HG02678 (cell line): ENCODE measurements around the gene CHD8.
"Not testable (repeated sequence)": the region's sequence is repeated elsewhere in the genome, so short reads cannot be mapped to it uniquely, and the experiment has no call there.

Experiments
- ATAC-seq: cut with Tn5 transposase; IDR thresholded peaks from one replicate; pipeline ENCODE4 v1.9.1; 2021; ENCODE audit warnings: mild to moderate bottlenecking, moderate library complexity; ENCODE audit not compliant: unreplicated experiment

The CHD8 gene, protein sequence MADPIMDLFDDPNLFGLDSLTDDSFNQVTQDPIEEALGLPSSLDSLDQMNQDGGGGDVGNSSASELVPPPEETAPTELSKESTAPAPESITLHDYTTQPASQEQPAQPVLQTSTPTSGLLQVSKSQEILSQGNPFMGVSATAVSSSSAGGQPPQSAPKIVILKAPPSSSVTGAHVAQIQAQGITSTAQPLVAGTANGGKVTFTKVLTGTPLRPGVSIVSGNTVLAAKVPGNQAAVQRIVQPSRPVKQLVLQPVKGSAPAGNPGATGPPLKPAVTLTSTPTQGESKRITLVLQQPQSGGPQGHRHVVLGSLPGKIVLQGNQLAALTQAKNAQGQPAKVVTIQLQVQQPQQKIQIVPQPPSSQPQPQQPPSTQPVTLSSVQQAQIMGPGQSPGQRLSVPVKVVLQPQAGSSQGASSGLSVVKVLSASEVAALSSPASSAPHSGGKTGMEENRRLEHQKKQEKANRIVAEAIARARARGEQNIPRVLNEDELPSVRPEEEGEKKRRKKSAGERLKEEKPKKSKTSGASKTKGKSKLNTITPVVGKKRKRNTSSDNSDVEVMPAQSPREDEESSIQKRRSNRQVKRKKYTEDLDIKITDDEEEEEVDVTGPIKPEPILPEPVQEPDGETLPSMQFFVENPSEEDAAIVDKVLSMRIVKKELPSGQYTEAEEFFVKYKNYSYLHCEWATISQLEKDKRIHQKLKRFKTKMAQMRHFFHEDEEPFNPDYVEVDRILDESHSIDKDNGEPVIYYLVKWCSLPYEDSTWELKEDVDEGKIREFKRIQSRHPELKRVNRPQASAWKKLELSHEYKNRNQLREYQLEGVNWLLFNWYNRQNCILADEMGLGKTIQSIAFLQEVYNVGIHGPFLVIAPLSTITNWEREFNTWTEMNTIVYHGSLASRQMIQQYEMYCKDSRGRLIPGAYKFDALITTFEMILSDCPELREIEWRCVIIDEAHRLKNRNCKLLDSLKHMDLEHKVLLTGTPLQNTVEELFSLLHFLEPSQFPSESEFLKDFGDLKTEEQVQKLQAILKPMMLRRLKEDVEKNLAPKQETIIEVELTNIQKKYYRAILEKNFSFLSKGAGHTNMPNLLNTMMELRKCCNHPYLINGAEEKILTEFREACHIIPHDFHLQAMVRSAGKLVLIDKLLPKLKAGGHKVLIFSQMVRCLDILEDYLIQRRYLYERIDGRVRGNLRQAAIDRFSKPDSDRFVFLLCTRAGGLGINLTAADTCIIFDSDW (N-terminal part only)

DNA sequence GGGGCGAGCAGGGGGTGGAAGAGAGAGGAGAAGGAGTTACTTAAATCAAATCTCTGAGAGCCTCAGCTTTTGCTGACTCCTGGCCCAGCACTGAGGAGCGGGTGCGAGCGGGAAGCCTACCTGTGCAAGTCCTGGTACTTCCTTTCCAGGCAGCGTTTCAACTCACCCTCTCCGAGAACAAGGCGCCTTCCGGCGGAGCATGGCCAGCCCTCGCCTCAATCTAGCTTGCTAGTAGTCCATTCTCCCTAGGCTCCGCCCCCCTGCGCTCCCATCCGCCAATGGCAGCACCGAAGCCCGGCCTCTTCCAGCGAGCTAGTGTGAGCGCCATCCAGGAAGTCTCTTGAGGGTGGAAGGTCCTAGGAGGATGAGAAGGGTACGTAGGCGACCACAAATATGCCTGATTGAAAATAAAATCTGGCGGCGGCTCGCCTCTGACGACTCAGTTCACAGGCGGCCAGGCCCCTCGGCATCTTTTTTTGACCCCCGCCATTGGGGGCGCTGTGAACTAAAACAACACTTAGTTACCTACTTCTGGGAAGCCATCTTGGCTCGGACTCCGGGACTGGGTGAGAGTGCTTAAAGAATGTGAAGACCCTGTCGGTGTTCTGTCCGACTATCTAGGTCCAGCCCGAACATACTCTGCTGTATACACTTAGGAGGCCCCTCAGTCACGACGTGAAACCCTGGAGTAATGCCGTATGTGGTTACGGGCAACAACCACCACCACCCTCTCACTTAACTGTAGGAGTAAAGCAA, at the start of gene CHD8:
TSS of gene CHD8 (minus strand) at position 212 of the 756 bp plus-strand sequence. CDS start 24,480 bp downstream, outside the sequence.
- peak; percentile 97 for ATAC-seq

DNA sequence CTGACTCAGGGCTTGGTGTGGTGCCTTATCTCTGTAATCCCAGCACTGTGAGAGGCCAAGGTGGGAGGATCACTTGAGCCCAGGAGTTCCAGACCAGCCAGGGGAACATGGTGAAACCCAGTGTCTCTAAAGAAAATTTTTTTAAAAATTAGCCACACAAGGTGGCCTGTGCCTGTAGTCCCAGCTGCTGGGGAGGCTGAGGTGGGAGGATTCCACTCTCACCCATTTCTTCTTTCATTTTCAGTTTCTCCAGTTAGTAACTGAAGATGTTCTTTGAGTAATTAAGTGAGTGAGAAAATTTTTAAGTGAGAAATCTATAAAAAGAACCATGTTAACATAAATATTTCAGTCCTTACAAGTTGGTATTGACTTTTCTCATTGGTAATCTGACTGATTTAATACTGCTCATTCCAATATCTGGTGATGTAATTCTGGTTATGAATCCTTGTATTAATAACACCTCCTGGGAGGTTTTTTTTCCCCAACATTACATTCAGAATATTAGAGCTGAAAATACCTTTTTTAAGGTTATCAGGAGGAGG, 49.2 kb upstream of the CHD8 start:
- ATAC-seq, result peak; percentile 85

DNA sequence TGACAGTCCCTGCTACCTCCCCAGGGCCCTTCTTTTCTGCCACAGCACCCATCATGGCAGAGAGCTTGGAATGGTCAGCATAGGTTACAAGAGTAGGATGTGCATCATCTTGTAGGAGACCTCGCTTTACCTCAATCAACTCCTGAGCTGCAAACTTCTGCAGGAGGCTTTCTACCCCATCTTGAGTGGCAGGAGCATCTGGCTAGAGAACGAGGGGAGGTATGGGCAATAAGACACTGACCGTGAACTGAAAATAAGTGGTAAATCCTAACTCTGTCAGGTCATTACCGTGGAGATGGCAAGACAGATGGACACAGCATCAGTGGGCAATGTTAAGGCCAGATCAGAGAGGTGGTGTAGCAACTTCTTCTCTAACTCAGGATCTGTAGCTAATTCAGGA, 47.5 kb upstream of the CHD8 start:
- no peak for ATAC-seq

DNA sequence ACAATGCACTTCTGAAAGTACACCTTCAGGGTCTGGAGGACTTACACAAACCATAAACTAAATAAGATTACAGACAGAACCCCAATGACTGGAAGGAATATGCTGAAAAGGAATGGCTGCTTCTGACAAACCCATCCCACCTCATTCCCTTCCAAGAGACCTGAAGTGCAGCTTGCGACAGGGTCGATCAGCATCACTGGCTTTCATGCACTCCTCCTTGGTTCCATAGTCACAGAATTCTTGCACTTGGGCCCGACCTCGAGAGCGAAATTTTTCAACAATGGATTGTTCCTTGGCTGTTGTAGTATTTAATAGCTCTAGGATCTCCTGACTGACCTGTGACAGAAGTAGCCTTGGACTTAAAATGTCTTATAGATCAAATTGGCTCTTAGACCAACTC, 45.6 kb upstream of the CHD8 start:
- no peak for ATAC-seq

DNA sequence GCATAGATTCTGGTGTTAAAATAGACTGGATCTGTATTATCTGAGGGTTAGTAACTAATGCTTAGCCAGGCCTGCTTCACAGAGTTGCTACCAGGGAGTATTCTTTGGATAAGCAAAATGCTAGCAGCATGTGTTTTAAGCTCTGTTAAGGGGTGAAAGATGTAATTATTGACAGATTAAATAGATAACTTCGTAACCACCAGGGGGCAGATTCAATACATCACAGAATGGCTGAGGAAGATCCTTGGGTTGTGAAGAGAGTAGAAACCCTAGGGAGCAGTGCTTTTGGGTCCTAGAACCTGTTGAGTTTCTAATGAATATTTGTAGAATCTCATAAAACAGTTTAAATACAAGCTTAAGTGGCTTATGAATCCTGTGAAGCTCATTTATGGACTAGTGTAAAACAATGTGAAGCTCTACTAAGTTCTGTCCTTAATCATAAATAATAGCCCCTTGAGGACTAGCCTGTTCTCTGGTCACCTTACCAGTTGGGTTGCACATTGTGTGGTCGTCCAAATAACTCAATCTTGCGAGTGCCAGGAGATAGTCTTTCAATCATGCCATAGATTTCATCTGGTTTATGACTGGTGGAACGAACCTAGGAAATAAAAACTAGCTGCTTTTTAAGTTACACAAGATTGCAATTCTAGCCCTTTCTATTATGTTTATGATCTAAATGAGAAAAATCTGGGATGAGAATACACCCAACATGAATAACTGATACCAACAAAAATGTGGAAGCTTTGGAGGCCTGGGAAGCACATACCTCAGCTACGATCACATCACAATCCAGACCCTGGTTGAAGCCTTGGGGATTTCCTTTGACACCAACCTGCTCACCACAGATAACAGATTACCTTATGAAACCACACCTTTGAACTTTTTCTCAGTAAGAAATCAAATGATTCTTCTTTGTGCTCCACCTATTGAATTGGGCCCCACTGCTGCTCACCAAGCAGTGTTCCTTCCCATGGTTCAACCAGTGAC, 42.9 kb upstream of the CHD8 start:
- no peak for ATAC-seq

DNA sequence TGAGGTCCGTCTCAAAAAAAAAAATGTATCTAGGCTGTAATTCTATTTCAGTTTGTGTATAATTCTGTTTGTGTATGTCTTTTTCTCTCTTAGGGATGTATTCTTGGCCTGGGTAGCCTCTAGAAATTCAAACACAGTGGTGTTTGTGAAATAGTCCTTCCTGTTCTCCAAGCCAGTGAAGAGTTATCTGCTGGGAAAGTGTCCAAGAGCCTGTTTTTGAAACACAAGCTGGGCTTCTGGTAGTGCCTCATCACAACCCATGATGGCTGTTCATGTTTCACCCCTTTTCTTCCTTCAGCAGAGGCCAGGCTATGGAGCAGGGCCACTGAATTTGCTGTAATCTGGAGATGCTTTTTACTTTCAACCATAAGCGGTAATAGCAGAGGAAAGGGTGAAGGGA, 40.5 kb upstream of the CHD8 start:
- ATAC-seq, result no peak

DNA sequence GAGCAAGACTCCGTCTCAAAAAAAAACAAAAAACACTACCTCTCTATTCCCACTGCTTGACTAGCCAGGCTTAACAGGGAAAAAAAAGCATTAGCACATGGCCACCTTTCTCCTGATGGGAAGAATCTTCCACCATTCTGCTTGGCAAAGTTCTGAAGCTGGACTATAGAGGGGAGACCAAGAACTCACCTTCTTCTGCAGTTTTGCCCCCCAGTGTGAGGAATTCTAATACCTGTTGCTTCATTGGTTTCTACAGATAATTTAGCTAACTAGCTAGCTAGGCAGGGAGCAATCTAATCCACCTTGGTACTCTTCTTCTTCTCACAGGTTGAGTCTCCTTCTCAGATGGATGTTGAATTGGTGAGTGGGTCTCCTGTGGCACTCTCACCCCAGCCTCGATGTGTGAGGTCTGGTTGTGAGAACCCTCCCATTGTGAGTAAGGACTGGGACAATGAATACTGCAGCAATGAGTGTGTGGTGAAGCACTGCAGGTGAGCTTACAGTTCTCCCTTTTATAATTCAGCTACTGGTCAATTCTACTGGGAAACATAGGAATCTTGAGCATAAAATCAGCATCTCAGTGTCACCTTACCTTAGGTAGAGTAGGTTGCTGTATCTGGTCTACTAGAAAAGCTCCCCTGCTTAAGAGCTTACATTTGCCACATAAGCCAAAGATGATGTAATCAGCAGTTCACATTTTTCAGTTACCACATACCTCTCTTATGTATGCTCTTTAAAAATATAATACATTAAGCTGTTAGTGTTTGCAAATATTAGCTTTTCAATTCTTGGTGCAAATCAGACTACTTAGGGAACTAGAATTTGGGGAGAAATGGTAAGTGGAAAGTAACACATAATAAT, 39.2 kb upstream of the CHD8 start:
- no peak for ATAC-seq

DNA sequence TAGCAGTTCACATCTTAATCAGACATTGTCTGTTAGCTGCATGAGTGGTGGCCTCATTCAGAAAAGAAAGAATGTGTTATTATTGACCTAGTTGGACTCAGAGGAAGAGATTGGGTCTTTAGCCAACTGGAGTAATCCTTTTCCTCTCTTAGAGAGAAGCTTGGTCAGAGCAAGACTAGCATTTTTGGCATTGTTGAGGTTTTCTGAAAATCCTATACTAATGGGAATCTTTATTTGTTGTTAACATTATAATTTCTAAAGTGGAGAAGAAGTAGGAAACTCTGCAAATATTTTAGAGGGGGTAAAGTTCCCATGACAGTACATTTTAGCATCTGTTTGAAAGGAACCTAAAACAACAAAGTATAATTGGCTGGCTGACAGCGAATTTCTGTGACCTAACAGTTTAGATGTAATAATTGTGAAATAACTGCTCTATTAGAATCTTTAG, 30.7 kb upstream of the CHD8 start:
- ATAC-seq, result no peak

DNA sequence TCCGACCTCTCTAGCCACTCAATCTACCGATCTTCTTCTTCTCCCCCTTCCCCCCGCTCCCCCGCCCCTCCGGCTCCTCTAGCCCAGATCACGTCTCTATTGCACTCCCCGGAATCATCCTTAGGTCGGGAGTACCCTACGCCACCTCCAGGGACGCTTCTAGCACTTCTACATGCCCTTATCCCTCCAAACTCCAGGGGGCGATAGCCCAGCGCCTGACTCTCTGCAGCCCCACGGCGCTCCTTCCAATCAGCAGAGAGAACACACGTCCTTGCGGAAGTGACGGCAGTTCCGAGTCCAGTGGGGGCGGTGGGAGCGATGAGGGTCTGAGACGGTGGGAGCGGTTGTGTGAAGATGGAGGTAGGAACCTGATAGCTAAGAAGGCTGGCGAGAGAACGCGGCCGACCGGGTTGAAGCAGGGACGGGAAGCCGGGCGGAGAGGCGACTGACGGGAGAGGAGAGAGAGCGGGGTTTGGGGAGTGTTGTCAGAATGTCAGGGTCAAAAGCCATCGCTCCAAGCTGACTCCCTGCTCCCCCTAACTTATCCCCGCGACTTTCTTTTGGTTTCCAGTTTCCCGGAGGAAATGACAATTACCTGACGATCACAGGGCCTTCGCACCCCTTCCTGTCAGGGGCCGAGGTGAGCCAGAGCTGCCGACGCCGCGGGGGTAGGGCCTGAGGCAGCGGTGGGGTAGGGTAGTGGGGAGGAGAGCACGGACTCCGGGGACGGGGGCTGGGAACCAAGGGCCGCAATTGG, 21.2 kb upstream of the CHD8 start, which contains the start of the genes RAB2B and TOX4:
TSS of gene RAB2B (minus strand) at position 35 of the 757 bp plus-strand sequence. CDS start 87 bp downstream, outside the sequence.
TSS of gene TOX4 (plus strand) at position 271 of the 757 bp plus-strand sequence. CDS start at position 355, 84 bp downstream.
- peak; percentile 100 for ATAC-seq

DNA sequence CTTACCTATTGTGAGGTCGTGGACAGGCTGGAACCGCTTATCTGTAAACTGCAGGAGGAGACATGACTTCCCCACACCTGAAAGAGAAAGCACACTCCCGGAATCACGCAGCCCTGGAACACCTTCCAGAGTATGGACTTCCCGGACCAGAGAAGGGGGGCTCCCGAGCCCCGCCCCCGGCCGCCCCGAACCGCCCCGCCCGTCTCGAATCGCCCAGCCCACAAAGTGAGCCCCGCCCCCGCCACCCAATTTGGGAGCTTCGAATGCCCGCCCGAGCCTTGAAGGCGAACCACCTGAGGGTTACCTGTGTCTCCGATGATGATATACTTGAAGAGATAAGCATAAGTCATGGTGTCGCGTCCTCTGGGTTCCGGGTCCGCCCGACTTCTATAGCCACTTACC, 20.6 kb upstream of the CHD8 start:
- ATAC-seq, result no peak

DNA sequence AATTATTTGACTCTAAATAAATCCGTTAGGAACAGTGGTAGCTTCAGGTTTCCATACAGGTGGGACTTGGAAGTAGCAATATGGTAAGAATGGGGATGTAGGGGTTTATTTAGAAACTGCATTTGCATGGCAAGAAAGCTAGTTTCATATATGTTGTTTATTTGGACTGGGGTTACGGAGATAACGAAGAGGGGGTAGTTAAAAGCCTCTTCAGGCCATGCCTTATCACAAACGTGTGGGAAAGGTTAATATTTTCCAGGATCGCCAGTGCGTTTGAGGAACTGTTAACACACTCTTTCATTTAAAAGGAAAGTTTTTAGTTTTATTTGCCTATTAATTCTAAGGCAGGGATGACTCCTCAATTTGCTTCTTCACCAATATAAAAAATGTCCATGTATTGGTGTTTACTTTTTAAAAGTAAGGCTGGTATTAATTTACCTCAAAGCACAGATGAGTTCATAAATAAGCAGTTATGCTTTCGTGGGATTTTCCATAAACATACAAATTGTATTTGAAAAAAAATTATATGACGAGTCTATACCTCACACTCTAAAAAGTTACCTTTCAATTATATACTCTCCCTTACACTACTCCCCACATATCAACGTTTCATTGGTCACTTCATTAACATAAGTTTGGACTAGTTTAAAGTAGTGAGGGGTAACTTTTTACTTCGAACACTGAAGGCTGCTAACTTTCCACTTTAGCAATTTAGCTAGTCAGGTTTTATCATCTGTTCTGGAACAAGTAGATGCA, 20.0 kb upstream of the CHD8 start:
- ATAC-seq, result no peak

DNA sequence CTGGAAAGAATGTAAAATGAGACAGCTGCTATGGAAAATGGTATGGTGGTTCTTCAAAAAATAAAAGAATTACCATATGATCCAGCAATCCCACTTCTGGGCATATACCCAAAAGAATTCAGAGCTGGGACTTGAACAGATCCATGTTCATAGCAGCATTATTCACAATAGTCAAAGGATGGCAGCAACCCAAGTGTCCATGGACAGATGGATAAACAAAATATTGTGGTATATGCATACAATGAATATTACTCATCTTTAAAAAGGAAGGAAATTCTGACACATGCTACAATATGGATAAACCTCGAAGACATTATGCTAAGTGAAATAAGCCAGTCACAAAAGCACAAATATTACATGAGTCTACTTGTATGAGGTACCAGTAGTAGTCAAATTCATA, 11.7 kb upstream of the CHD8 start:
- no peak for ATAC-seq

DNA sequence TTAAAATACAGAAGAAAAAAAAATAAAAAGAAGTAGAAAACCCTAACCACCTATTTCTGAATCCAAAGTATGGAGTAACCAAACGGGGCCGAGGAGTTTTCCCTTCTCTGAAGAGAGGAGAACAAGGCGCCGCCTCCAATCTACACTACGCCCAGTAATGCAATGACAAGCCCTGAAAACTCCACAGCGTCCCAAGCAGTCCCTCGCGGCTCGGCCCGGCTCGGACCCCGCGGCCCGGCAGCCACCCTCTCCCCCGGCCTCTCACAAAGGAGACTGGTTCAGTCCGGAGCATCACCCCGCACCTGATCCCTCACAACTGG, 371 bp downstream of the CHD8 start:
- ATAC-seq, result peak; percentile 13

DNA sequence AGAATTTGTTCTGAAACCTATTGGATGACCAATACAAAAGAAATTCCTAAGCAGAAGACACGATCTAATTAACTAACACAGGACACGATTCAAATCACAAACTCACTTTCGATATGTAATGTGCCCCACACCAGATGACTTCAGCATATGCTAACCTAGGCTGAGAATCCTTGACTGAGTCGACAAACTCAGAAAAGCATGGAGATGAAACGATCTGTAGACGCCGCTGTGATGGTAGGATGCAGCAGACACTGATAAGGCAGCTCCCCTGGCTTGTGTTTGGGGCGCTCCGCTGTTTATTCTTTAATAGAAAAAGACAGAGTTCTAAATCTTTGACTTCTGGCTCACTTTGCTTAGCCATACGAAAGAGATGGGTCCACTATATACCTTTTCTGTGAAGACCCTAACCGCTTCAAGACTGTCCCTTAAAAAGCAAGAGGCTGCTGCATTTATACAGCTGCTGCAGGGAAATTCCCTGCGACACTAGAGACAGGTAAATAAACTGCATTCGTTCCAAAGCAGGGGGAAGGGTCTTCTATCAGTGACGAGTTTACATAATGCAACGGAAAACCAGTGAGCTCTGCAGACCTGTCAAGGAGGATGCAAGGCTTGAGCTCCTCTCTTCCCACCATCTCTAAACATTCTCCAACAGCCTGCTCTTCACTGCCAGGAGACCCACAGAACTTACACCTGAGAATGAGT, 929 bp downstream of the CHD8 start:
- no peak for ATAC-seq

DNA sequence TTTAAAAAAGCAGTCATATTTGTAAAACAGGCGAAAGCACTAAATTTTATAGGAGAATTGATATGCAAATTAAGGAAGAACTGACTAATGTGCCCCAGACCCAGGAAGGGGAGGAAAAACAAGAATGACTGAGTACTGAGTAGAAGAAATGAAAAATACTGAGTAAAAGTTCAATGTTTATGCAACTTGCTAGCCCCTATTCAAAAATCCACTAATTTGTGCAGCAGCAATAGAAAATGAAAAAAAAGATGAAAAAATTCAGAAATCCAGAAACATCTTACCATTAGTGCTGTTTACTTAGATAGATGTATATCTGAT, 6.1 kb downstream of the CHD8 start:
- ATAC-seq, result no peak

DNA sequence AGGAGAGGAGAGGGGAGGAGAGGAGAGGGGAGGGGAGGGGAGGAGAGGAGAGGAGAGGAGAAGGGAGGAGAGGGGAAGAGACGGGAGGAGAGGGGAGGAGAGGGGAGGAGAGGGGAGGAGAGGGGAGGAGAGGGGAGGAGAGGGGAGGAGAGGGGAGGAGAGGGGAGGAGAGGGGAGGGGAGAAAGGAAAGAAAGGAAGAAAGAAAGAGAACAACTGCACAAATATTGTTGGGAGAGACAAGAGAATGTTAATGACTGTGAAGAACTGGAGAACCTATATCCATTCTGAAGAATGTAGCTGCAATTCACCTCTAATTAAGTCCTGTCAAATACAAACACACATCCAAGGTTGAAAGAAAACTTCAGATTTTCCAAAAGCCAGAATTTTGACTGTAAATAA, 13.3 kb downstream of the CHD8 start:
- not testable (repeated sequence) for ATAC-seq
